Fibroblast of pulmonary artery (primary cell): Measurements from ENCODE around the gene JAK2.
"Not testable (repeated sequence)": the region's sequence is repeated elsewhere in the genome, so short reads cannot be mapped to it uniquely, and the experiment has no call there.

Experiments used
- DNase-seq: peaks from one replicate; pipeline ENCODE4 v3.0.0-alpha.2; 2010; ENCODE audit warnings: low read depth
- H3K4me3 ChIP-seq: replicated peaks from 2 replicates; pipeline ENCODE4 v1.5.1; 2011; ENCODE audit warnings: low read depth, mild to moderate bottlenecking, control low read depth, low read length, moderate library complexity
- CTCF ChIP-seq: IDR thresholded peaks from 2 replicates; pipeline ENCODE4 v1.5.1; 2011; ENCODE audit warnings: mild to moderate bottlenecking, control low read depth, low read length, inconsistent platforms; ENCODE audit errors: missing control alignments

The JAK2 gene

GRCh38 chr9:5073701-5074100 lies 88.6 kb downstream of the JAK2 start:
- no peak for DNase-seq
- H3K4me3 ChIP-seq = no peak overlapping the region
- TF ChIP-seq CTCF = no peak

- no peak overlapping the region for H3K4me3 ChIP-seq
- DNase-seq = no peak
- no peak for TF ChIP-seq CTCF
These were observed 100.9 kb downstream of the JAK2 start for GRCh38 chr9:5085993-5086392.

GRCh38 chr9:5089737-5090136 lies 104.7 kb downstream of the JAK2 start:
- DNase-seq = no peak
- no peak for TF ChIP-seq CTCF
- H3K4me3 ChIP-seq = no peak overlapping the region

GRCh38 chr9:5095795-5096194 lies 110.7 kb downstream of the JAK2 start:
- no peak for TF ChIP-seq CTCF
- DNase-seq = no peak
- H3K4me3 ChIP-seq = no peak overlapping the region

GRCh38 chr9:5099466-5099865 lies 114.4 kb downstream of the JAK2 start:
- no peak overlapping the region for H3K4me3 ChIP-seq
- no peak for TF ChIP-seq CTCF
- no peak for DNase-seq

- DNase-seq, H3K4me3 ChIP-seq: not testable (repeated sequence)
These were observed 116.1 kb downstream of the JAK2 start for GRCh38 chr9:5101127-5101526.

GRCh38 chr9:5106517-5106916 lies 121.4 kb downstream of the JAK2 start:
- H3K4me3 ChIP-seq, DNase-seq: not testable (repeated sequence)

- no peak for DNase-seq
- H3K4me3 ChIP-seq = no peak overlapping the region
- no peak for TF ChIP-seq CTCF
These were observed 126.0 kb downstream of the JAK2 start for GRCh38 chr9:5110867-5111681.
